GM21619 (cell line): ENCODE results near the gene CTNND2.
"Not testable (repeated sequence)": the region's sequence is repeated elsewhere in the genome, so short reads cannot be mapped to it uniquely, and the experiment has no call there.

Experiments used
- ATAC-seq: cut with Tn5 transposase; IDR thresholded peaks from one replicate; pipeline ENCODE4 v1.9.1; 2021; ENCODE audit not compliant: unreplicated experiment

CTNND2 gene

GRCh38 chr5:11010429-11011210 lies 893.6 kb downstream of the CTNND2 start:
- ATAC-seq = no peak

- no peak for ATAC-seq
Measured at GRCh38 chr5:11009576-11009975, 894.7 kb downstream of the CTNND2 start.

- no peak for ATAC-seq
Measured at GRCh38 chr5:11007269-11007870, 896.9 kb downstream of the CTNND2 start.

GRCh38 chr5:11004523-11004922 lies 899.7 kb downstream of the CTNND2 start:
- not testable (repeated sequence) for ATAC-seq

GRCh38 chr5:11000515-11001353 lies 903.5 kb downstream of the CTNND2 start:
- ATAC-seq = no peak

GRCh38 chr5:10999714-11000113 lies 904.5 kb downstream of the CTNND2 start:
- ATAC-seq = no peak

- no peak for ATAC-seq
Measured at GRCh38 chr5:10995891-10996290, 908.4 kb downstream of the CTNND2 start.

GRCh38 chr5:10994091-10994986 lies 909.9 kb downstream of the CTNND2 start:
- no peak for ATAC-seq

GRCh38 chr5:10990634-10991033 lies 913.6 kb downstream of the CTNND2 start:
- no peak for ATAC-seq

- ATAC-seq = no peak
Measured at GRCh38 chr5:10989577-10990263, 914.5 kb downstream of the CTNND2 start.

- ATAC-seq = no peak
Measured at GRCh38 chr5:10988622-10989021, 915.6 kb downstream of the CTNND2 start.

GRCh38 chr5:10987925-10988504 lies 916.2 kb downstream of the CTNND2 start:
- peak; percentile 86 for ATAC-seq

- ATAC-seq = no peak
Measured at GRCh38 chr5:10987276-10987924, 916.8 kb downstream of the CTNND2 start.

GRCh38 chr5:10985721-10986110 lies 918.5 kb downstream of the CTNND2 start:
- ATAC-seq = no peak

GRCh38 chr5:10985091-10985720 lies 919.0 kb downstream of the CTNND2 start:
- ATAC-seq = no peak

GRCh38 chr5:10984021-10984715 lies 920.1 kb downstream of the CTNND2 start:
- ATAC-seq = no peak

- ATAC-seq = no peak
Measured at GRCh38 chr5:10982626-10983025, 921.6 kb downstream of the CTNND2 start.

GRCh38 chr5:10981932-10982331 lies 922.3 kb downstream of the CTNND2 start:
- ATAC-seq = no peak
